NOMO-1 (cell line): ENCODE measurements around the gene FES.

ENCODE experiments used
- DNase-seq, 2 experiments: peaks; one replicate each; lab custom pipeline; 2025; ENCODE audit not compliant: unreplicated experiment in 2 of 2; lab: John Stamatoyannopoulos, UW

FES gene

DNA sequence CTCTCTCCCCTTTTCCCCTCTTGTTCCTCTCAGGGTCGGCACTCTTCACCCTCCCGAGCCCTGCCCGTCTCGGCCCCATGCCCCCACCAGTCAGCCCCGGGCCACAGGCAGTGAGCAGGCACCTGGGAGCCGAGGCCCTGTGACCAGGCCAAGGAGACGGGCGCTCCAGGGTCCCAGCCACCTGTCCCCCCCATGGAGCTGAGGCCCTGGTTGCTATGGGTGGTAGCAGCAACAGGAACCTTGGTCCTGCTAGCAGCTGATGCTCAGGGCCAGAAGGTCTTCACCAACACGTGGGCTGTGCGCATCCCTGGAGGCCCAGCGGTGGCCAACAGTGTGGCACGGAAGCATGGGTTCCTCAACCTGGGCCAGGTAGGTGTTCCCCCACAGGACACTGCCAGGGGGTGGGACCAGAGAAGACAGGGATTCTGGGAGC is 8.7 kb upstream of the FES start:
- no peak for DNase-seq

- DNase-seq: no peak
Observed at GRCh38 chr15:90876046-90876445, 8.3 kb upstream of the FES start.

DNA sequence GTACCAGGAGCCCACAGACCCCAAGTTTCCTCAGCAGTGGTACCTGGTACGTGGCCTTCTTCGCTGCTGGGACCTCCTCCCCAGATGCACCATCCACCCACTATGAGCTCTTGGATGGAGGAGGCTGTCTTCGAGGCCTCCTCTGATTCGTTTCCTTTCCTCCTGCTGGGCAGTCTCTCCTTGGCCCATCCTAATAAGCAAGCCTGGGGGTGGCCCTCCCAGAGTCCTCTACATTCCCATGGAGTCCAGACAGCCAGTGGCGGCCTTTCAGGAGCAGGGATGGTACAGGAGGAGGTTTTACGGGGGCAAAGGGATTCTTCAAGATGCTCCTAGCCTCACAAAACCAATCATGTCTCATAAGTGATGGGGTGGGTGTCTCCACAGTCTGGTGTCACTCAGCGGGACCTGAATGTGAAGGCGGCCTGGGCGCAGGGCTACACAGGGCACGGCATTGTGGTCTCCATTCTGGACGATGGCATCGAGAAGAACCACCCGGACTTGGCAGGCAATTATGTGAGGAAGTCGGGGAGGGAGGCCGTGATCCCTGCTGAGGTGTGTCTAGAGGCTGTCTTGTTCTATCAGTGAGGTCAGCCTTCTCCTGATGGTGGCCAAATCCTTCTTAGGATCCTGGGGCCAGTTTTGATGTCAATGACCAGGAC is 7.7 kb upstream of the FES start:
- no peak for DNase-seq

- no peak for DNase-seq
Observed at GRCh38 chr15:90877315-90877714, 7.0 kb upstream of the FES start.

GRCh38 chr15:90877996-90878395 is 6.3 kb upstream of the FES start:
- no peak for DNase-seq

- no peak for DNase-seq
Observed at GRCh38 chr15:90878660-90879059, 5.6 kb upstream of the FES start.

- DNase-seq: no peak
Observed at GRCh38 chr15:90879730-90880366, 4.5 kb upstream of the FES start.

- DNase-seq: no peak
Observed at GRCh38 chr15:90880381-90881145, 3.7 kb upstream of the FES start.

DNA sequence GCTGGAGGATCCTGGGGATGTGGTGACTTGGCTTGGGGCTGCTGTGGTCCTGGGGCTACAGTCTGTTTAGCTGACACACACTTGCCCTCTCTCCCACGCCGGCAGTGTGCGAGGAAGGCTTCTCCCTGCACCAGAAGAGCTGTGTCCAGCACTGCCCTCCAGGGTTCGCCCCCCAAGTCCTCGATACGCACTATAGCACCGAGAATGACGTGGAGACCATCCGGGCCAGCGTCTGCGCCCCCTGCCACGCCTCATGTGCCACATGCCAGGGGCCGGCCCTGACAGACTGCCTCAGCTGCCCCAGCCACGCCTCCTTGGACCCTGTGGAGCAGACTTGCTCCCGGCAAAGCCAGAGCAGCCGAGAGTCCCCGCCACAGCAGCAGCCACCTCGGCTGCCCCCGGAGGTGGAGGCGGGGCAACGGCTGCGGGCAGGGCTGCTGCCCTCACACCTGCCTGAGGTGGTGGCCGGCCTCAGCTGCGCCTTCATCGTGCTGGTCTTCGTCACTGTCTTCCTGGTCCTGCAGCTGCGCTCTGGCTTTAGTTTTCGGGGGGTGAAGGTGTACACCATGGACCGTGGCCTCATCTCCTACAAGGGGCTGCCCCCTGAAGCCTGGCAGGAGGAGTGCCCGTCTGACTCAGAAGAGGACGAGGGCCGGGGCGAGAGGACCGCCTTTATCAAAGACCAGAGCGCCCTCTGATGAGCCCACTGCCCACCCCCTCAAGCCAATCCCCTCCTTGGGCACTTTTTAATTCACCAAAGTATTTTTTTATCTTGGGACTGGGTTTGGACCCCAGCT is 2.9 kb upstream of the FES start:
- no peak for DNase-seq

DNA sequence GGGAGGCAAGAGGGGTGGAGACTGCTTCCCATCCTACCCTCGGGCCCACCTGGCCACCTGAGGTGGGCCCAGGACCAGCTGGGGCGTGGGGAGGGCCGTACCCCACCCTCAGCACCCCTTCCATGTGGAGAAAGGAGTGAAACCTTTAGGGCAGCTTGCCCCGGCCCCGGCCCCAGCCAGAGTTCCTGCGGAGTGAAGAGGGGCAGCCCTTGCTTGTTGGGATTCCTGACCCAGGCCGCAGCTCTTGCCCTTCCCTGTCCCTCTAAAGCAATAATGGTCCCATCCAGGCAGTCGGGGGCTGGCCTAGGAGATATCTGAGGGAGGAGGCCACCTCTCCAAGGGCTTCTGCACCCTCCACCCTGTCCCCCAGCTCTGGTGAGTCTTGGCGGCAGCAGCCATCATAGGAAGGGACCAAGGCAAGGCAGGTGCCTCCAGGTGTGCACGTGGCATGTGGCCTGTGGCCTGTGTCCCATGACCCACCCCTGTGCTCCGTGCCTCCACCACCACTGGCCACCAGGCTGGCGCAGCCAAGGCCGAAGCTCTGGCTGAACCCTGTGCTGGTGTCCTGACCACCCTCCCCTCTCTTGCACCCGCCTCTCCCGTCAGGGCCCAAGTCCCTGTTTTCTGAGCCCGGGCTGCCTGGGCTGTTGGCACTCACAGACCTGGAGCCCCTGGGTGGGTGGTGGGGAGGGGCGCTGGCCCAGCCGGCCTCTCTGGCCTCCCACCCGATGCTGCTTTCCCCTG is 2.2 kb upstream of the FES start:
- no peak for DNase-seq

DNA sequence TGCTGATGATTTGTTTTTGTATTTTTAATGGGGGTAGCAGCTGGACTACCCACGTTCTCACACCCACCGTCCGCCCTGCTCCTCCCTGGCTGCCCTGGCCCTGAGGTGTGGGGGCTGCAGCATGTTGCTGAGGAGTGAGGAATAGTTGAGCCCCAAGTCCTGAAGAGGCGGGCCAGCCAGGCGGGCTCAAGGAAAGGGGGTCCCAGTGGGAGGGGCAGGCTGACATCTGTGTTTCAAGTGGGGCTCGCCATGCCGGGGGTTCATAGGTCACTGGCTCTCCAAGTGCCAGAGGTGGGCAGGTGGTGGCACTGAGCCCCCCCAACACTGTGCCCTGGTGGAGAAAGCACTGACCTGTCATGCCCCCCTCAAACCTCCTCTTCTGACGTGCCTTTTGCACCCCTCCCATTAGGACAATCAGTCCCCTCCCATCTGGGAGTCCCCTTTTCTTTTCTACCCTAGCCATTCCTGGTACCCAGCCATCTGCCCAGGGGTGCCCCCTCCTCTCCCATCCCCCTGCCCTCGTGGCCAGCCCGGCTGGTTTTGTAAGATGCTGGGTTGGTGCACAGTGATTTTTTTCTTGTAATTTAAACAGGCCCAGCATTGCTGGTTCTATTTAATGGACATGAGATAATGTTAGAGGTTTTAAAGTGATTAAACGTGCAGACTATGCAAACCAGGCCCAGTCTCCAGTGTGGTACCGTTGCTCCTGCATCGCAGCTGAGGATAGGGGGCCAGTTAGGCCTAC is 1.4 kb upstream of the FES start:
- no peak for DNase-seq

DNA sequence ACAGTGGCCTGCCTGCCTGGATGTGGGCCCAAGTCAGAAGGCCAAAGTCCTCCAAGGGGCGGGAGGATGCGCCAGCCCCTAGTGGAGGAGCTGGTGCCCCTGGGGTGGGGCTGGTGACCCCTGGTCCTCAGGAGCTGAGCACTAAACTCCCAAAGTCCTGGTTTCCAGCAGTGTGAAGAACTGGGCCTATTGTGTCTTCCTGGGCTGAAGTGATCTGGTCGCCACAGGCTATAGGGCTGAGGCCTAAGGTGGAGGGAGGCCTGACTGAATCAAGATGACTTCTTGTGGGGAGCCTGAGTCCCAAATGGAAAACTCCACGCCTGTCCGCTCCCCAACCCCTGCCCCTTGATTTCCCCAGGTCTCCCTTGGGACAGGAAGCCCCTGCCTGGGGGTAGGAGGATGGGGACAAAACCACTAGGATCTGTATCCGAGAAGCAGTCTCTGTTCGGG is 753 bp upstream of the FES start:
- no peak for DNase-seq

GRCh38 chr15:90884719-90885431 is 571 bp downstream of the FES start:
- no peak for DNase-seq

DNA sequence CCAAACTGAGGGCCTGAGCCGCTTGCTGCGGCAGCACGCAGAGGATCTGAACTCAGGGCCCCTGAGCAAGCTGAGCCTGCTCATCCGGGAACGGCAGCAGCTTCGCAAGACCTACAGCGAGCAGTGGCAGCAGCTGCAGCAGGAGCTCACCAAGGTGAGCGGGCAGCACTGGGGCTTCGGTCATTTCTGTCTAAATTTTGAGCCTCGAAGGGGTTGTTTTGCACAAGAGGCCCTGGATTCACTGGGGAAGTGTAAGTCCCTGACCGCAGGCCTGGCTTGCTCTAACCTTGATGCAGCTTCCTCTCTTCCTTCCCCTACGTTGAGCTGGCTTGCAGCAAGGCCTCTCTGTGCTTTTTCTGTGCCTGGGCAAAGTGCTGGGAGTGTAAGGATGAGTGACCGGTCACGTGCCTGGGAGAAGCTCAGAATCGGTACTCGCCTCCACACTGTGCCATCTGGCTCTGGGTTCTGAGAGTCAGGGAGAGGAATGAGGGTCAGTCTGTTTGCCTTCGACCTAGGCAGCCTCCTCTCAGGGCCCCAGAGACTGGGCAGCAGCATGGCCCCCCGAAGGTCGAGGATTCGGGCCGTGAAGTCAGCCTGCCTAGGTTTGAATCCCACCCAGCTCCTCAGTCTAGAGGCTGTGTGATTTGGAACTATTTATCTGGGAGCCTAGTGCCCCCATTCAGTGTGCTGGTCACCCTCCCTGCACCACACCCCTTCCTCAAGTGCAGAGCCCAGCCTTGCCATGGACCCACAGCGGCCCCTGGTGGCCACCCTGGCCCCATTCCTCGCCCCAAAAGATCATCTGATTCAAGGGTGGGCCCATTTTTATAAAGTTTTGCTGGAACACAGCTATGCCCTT is 1.4 kb downstream of the FES start:
- peak; percentile 84 to 85 for DNase-seq

GRCh38 chr15:90886291-90886614 is 1.9 kb downstream of the FES start:
- DNase-seq: no peak

GRCh38 chr15:90887037-90887481 is 2.8 kb downstream of the FES start:
- DNase-seq: no peak

DNA sequence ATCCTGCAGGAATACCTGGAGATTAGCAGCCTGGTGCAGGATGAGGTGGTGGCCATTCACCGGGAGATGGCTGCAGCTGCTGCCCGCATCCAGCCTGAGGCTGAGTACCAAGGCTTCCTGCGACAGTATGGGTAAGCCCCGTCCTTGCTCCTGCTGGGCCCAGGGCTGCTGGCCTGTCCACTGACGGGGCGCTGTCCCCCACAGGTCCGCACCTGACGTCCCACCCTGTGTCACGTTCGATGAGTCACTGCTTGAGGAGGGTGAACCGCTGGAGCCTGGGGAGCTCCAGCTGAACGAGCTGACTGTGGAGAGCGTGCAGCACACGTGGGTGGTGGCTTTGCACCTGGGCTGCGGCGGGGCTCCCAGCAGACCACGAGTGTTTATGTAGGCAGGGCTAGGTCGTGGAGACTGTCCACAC is 5.0 kb downstream of the FES start:
- no peak for DNase-seq

GRCh38 chr15:90889736-90890456 is 5.6 kb downstream of the FES start:
- no peak for DNase-seq
